Measurements from ENCODE around the gene CRY1. TPM values are rescaled to one million over a fixed set of nuclear protein-coding genes. Genes with fewer than 3 reads are reported as not detected.

CRY1 gene
- total RNA-seq, 1 donor from 2014 or later, result 10.1 TPM

GRCh38 chr12:106945261-106945851 is 148.0 kb downstream of the CRY1 start:
- Mint-ChIP-seq H3K4me3 (ENCODE audit: unreplicated experiment) (no peak overlapping the region), H3K36me3 (ENCODE audit: unreplicated experiment) (peaks cover 11% of the 10 kb centered on the region), H3K4me1 (ENCODE audit: low read depth, unreplicated experiment) (no peaks in the 10 kb centered on the region), H3K27me3 (ENCODE audit: unreplicated experiment) (no peaks in the 10 kb centered on the region), H3K9me3 (ENCODE audit: unreplicated experiment) (peaks cover 3% of the 10 kb centered on the region), H3K27ac (ENCODE audit: unreplicated experiment) (no peak overlapping the region)
- no peak for DNase-seq
- no peak for TF ChIP-seq CTCF (IDR thresholded peaks at IDR 0.05; ENCODE audit: partially characterized antibody, unreplicated experiment)

- Mint-ChIP-seq H3K36me3 (ENCODE audit: unreplicated experiment) (peaks cover 9% of the 10 kb centered on the region), H3K27ac (ENCODE audit: unreplicated experiment) (no peak overlapping the region), H3K9me3 (ENCODE audit: unreplicated experiment) (peaks cover 3% of the 10 kb centered on the region), H3K4me3 (ENCODE audit: unreplicated experiment) (no peak overlapping the region), H3K27me3 (ENCODE audit: unreplicated experiment) (no peaks in the 10 kb centered on the region), H3K4me1 (ENCODE audit: low read depth, unreplicated experiment) (no peaks in the 10 kb centered on the region)
- TF ChIP-seq CTCF (IDR thresholded peaks at IDR 0.05; ENCODE audit: partially characterized antibody, unreplicated experiment), result no peak
- DNase-seq, result no peak
These were observed 150.6 kb downstream of the CRY1 start for GRCh38 chr12:106942775-106943174.

- Mint-ChIP-seq H3K9me3 (ENCODE audit: unreplicated experiment) (no peaks in the 10 kb centered on the region), H3K27me3 (ENCODE audit: unreplicated experiment) (no peaks in the 10 kb centered on the region), H3K4me1 (ENCODE audit: low read depth, unreplicated experiment) (no peaks in the 10 kb centered on the region), H3K27ac (ENCODE audit: unreplicated experiment) (no peak overlapping the region), H3K36me3 (ENCODE audit: unreplicated experiment) (peaks cover 6% of the 10 kb centered on the region), H3K4me3 (ENCODE audit: unreplicated experiment) (no peak overlapping the region)
- no peak for DNase-seq
- no peak for TF ChIP-seq CTCF (IDR thresholded peaks at IDR 0.05; ENCODE audit: partially characterized antibody, unreplicated experiment)
These were observed 151.7 kb downstream of the CRY1 start for GRCh38 chr12:106941481-106942156.

Other genes starting within 250 kb of the CRY1 start
- 4.6 TPM for gene TMEM263, start 137.6 kb downstream of the CRY1 start, total RNA-seq (ENCODE audit: unreplicated experiment)
- 13.2 TPM for gene MTERF2, start 106.4 kb downstream of the CRY1 start, total RNA-seq (ENCODE audit: unreplicated experiment)